GM12892 (cell line): ENCODE results near the gene SPDYE1.
A peak's percentile ranks its signal among the peaks of the same experiment; 100 is the strongest.
"Not testable (repeated sequence)": the region's sequence is repeated elsewhere in the genome, so short reads cannot be mapped to it uniquely, and the experiment has no call there.

ENCODE experiments used
- DNase-seq: peaks from one replicate; pipeline ENCODE4 v3.0.0; 2011; ENCODE audit not compliant: insufficient read length
- FAIRE-seq: peaks from 2 replicates; lab custom pipeline; 2011; peaks lifted over from hg19 to GRCh38; lab: Jason Lieb, UNC
- POLR2A ChIP-seq: IDR thresholded peaks from 2 replicates; pipeline ENCODE4 v1.6.1; 2011; ENCODE audit warnings: low read depth, low read length, control low read depth
- POLR2AphosphoS5 ChIP-seq: IDR thresholded peaks from 2 replicates; pipeline ENCODE4 v1.6.1; 2011; ENCODE audit warnings: low read depth, low read length, control low read depth
- TAF1 ChIP-seq: IDR thresholded peaks from 2 replicates; pipeline ENCODE4 v1.6.1; 2011; ENCODE audit warnings: low read depth, mild to moderate bottlenecking, control low read depth, low read length, borderline replicate concordance

Gene SPDYE1

GRCh38 chr7:44031319-44031718 lies 33.6 kb downstream of the SPDYE1 start:
- FAIRE-seq, DNase-seq: not testable (repeated sequence)

GRCh38 chr7:44032031-44032430 lies 34.3 kb downstream of the SPDYE1 start:
- FAIRE-seq, DNase-seq: not testable (repeated sequence)

GRCh38 chr7:44033971-44034844 lies 36.5 kb downstream of the SPDYE1 start:
- FAIRE-seq, DNase-seq: not testable (repeated sequence)

- DNase-seq, FAIRE-seq: not testable (repeated sequence)
Observed at GRCh38 chr7:44036364-44036763, 38.7 kb downstream of the SPDYE1 start.

GRCh38 chr7:44037951-44038350 lies 40.3 kb downstream of the SPDYE1 start:
- FAIRE-seq = not testable (repeated sequence)

GRCh38 chr7:44038553-44038952 lies 40.9 kb downstream of the SPDYE1 start:
- not testable (repeated sequence) for DNase-seq, FAIRE-seq

More at GRCh38 chr7:44037951-44038350, 40.3 kb downstream of the SPDYE1 start:
- not testable (repeated sequence) for DNase-seq

- peak; percentile 58 for DNase-seq
- FAIRE-seq = not testable (repeated sequence)
Observed at GRCh38 chr7:44038961-44039558, 41.4 kb downstream of the SPDYE1 start.

GRCh38 chr7:44039800-44040492 lies 42.2 kb downstream of the SPDYE1 start:
- not testable (repeated sequence) for DNase-seq, FAIRE-seq

- not testable (repeated sequence) for DNase-seq, FAIRE-seq
Observed at GRCh38 chr7:44040493-44040891, 42.8 kb downstream of the SPDYE1 start.

GRCh38 chr7:44042221-44042620 lies 44.5 kb downstream of the SPDYE1 start:
- TF ChIP-seq POLR2AphosphoS5 (no peak), POLR2A (no peak), TAF1 (no peak)
- FAIRE-seq (no peak), DNase-seq (no peak)

- TF ChIP-seq TAF1 = no peak
- TF ChIP-seq POLR2A = no peak
- no peak for TF ChIP-seq POLR2AphosphoS5
- no peak for FAIRE-seq
- DNase-seq = no peak
Observed at GRCh38 chr7:44043902-44044301, 46.2 kb downstream of the SPDYE1 start.

- DNase-seq (peak; percentile 87), FAIRE-seq (peak; percentile 65)
- TF ChIP-seq POLR2A = peak; percentile 90
- peak; percentile 86 for TF ChIP-seq POLR2AphosphoS5
- TF ChIP-seq TAF1 = peak; percentile 67
Observed at GRCh38 chr7:44044315-44045225, 46.9 kb downstream of the SPDYE1 start, which contains the start of gene DBNL. Gene DBNL (plus strand): TSS chr7:44044702. CDS start chr7:44044738, 36 bp downstream.
